ENCODE measurements around the gene PLAA.
"Not testable (repeated sequence)": the region's sequence is repeated elsewhere in the genome, so short reads cannot be mapped to it uniquely, and the experiment has no call there.

PLAA gene

GRCh38 chr9:26893030-26893676 is 53.9 kb downstream of the PLAA start:
- TF ChIP-seq CTCF (IDR thresholded peaks at IDR 0.05): no peak
- H3K27ac ChIP-seq: peak overlapping the region; percentile 93 to 96
- no peak for DNase-seq (ENCODE audit: low spot score)
- H3K4me3 ChIP-seq: peak overlapping the region; percentile 95

- peak within 1 kb of the TSS; percentile 93 to 96 for H3K27ac ChIP-seq
- TF ChIP-seq CTCF (IDR thresholded peaks at IDR 0.05): no peak
- peak; percentile 95 for DNase-seq (ENCODE audit: low spot score)
- H3K4me3 ChIP-seq: peak within 1 kb of the TSS; percentile 95
These were observed 54.6 kb downstream of the PLAA start, which contains the start of gene CAAP1 for GRCh38 chr9:26892251-26893029. CAAP1 (minus strand) TSS chr9:26892802; CDS start chr9:26892715, 87 bp downstream.

DNA sequence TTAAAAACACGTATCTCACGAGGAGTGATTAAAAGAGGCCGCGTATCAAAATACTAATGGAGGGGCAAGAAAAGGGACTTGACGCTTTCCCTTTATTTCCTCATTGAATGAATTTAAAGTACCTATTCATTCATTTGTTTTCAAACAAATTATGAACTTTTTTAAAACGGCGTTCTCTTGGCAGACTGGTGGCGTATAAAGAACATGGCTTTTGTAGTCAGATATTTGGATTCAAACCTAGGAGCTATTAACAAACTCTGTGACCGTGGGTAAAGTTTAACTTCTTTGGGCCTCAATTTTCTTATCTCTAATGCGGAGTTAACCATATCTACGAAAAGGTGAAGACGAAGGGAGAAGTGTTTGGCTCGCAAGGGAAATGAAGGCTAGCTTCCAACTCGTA is 55.3 kb downstream of the PLAA start:
- peak overlapping the region in 1 of 2 donors; percentile 93 for H3K27ac ChIP-seq
- peak overlapping the region; percentile 95 for H3K4me3 ChIP-seq
- no peak for TF ChIP-seq CTCF (IDR thresholded peaks at IDR 0.05)
- no peak for DNase-seq (ENCODE audit: low spot score)

DNA sequence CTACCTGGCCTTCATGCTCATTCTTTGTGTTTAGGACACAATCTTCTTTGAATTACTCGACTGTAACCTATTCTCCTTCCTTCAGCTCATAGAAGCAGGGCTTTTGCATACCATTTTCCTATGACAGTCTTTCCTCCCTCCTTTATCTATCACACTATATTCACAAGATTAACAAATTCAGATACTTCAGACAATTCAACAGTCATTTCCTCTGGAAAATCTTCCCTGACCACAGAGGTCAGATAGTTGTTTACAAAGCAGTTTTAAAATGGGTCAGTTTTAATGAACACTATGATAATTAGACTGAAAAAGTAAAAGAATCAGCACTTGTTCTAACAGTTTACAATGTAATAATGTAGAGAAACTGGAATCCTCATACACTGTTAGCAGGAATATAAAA is 58.8 kb downstream of the PLAA start:
- H3K4me3 ChIP-seq: no peak overlapping the region
- no peak for TF ChIP-seq CTCF (IDR thresholded peaks at IDR 0.05)
- H3K27ac ChIP-seq: no peak overlapping the region
- DNase-seq (ENCODE audit: low spot score): no peak

GRCh38 chr9:26882154-26882553 is 64.9 kb downstream of the PLAA start:
- no peak for DNase-seq (ENCODE audit: low spot score)
- H3K4me3 ChIP-seq: no peak overlapping the region
- no peak for TF ChIP-seq CTCF (IDR thresholded peaks at IDR 0.05)
- no peak overlapping the region for H3K27ac ChIP-seq

- no peak for TF ChIP-seq CTCF (IDR thresholded peaks at IDR 0.05)
- DNase-seq (ENCODE audit: low spot score): no peak
- H3K27ac ChIP-seq: no peak overlapping the region
- no peak overlapping the region for H3K4me3 ChIP-seq
These were observed 66.8 kb downstream of the PLAA start for GRCh38 chr9:26880262-26880661.

DNA sequence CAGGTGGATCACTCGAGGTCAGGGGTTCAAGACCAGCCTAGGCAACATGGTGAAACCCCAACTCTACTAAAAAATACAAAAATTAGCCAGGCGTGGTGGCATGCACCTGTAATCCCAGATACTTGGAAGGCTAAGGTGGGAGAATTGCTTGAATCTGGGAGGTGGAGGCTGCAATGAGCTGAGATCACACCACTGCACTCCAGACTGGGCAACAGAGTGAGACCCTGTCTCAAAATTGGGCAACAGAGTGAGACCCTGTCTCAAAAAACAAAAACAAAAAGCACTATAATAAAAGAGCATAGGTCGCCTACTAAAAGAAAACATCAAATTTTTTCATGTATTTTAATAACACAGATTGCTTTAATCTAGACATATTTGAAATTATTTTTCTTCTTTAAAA is 71.9 kb downstream of the PLAA start:
- not testable (repeated sequence) for H3K4me3 ChIP-seq; H3K27ac ChIP-seq; DNase-seq (ENCODE audit: low spot score)

Data from coronary artery (tissue), 2 donors.